ENCODE results near the gene SLC12A6.
"Not testable (repeated sequence)": the region's sequence is repeated elsewhere in the genome, so short reads cannot be mapped to it uniquely, and the experiment has no call there.

SLC12A6 gene

DNA sequence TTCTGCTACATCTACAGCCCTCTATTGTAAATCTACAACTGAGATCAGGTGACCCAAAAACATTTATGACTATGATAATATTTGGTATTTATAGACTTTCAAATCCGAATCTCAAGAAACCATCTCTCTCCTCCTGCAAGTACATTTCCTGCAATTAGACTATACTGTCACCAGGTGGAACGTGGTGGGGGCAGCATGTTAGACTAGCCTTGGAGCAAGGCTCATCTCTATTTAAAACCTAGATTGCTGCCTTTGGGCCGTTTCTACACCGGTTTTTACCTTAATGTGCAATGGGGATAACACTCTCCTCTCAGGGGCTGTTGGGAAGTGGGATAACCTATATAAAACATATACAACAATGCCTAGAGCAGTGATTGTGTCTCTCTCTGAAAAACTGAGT lies 123.9 kb downstream of the SLC12A6 start:
- no peak overlapping the region for H3K4me3 ChIP-seq (ENCODE audit: low read depth in 1 of 2, low read length in 1 of 2)
- H3K27ac ChIP-seq, result no peak overlapping the region
- H3K27me3 ChIP-seq, result peaks cover 14% of the 10 kb centered on the region
- H3K4me1 ChIP-seq (ENCODE audit: control insufficient read depth in 1 of 2, insufficient read depth in 1 of 2, low read depth in 1 of 2, low read length in 1 of 2), result peaks cover 6 to 8% of the 10 kb centered on the region in 2 experiments
- no peaks in the 10 kb centered on the region for H3K36me3 ChIP-seq
- TF ChIP-seq, protein P1, sequence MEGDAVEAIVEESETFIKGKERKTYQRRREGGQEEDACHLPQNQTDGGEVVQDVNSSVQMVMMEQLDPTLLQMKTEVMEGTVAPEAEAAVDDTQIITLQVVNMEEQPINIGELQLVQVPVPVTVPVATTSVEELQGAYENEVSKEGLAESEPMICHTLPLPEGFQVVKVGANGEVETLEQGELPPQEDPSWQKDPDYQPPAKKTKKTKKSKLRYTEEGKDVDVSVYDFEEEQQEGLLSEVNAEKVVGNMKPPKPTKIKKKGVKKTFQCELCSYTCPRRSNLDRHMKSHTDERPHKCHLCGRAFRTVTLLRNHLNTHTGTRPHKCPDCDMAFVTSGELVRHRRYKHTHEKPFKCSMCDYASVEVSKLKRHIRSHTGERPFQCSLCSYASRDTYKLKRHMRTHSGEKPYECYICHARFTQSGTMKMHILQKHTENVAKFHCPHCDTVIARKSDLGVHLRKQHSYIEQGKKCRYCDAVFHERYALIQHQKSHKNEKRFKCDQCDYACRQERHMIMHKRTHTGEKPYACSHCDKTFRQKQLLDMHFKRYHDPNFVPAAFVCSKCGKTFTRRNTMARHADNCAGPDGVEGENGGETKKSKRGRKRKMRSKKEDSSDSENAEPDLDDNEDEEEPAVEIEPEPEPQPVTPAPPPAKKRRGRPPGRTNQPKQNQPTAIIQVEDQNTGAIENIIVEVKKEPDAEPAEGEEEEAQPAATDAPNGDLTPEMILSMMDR (IDR thresholded peaks at IDR 0.05), result no peak
- H3K9me3 ChIP-seq, result no peaks in the 10 kb centered on the region

DNA sequence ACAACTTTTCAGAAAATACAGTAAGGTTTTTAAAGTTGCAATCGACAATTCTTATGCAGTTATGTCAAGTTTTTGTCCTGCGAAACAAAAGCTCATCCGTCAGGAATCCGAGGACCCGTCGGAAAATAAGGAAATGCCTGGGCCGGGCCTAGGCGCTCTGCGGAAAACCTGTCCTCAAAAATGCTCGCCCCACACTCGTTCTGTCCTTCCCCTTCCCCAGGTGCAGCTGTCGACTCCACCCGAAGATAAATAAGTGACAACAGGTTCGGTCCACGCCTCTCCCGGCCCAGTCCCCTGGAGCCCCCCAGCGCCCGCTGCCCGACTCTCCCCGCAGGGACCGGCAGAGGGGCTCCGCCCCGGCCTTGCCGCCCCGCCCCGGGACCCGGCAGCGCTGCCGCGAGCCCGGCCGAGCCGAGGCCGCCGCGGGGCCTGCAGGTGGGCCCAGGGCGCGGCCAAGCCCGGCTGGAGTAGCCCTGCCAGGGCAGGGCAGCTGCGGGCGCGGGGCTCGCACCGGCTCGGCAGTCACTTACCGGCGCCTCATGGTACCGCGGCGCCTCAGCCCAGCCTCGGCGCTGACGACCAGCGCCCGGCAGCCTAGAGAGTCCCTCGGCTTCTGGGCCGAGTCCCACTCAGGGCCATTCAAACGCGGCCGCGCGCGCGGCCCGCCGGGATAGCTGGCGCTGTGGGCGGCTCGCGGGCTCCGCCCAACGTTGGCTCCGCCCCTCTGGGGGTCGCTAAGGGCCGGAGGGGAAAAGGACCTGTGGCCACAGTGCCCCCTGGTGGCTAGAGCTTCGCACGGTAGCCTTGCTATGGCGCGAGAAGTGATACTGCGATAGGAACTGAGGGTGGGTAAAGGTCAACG lies 127.9 kb downstream of the SLC12A6 start, which contains the start of gene KATNBL1:
KATNBL1 (minus strand) TSS at position 676 of the 862 bp plus-strand sequence. CDS start 46,420 bp downstream, outside the sequence.
- TF ChIP-seq, protein P1 (IDR thresholded peaks at IDR 0.05), result peak; percentile 90
- Histone ChIP-seq H3K27ac (peak within 1 kb of the TSS; percentile 85), H3K27me3 (no peaks in the 10 kb centered on the region), H3K4me3 (ENCODE audit: low read depth in 1 of 2, low read length in 1 of 2) (peak within 1 kb of the TSS; percentile 77 to 84), H3K36me3 (no peaks in the 10 kb centered on the region), H3K9me3 (no peaks in the 10 kb centered on the region), H3K4me1 (ENCODE audit: control insufficient read depth in 1 of 2, insufficient read depth in 1 of 2, low read depth in 1 of 2, low read length in 1 of 2) (peaks cover 12 to 13% of the 10 kb centered on the region in 2 experiments)

DNA sequence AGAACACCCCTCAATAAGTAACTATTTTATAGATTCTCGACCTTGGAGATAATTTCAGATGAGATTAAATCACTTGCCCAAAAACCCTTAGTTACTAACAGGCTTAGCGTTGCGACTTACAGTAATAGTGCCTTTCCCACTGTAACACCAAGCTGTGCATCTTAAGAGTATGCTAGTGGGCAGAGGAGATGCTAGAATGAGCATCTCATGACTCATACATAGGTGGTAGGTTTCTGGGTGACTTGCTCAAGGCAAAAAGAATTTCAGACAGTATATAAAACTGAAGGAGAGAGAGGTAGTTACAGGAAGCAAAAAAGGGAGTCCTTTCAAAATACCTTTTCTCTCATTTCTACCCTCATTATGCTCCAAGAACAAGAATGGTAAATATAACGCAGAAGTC lies 131.6 kb downstream of the SLC12A6 start:
- no peaks in the 10 kb centered on the region for H3K27me3 ChIP-seq
- TF ChIP-seq, protein P1 (IDR thresholded peaks at IDR 0.05), result no peak
- peaks cover 12 to 13% of the 10 kb centered on the region in 2 experiments for H3K4me1 ChIP-seq (ENCODE audit: control insufficient read depth in 1 of 2, insufficient read depth in 1 of 2, low read depth in 1 of 2, low read length in 1 of 2)
- H3K27ac ChIP-seq, result no peak overlapping the region
- no peaks in the 10 kb centered on the region for H3K9me3 ChIP-seq
- H3K36me3 ChIP-seq, result no peaks in the 10 kb centered on the region
- no peak overlapping the region for H3K4me3 ChIP-seq (ENCODE audit: low read depth in 1 of 2, low read length in 1 of 2)

DNA sequence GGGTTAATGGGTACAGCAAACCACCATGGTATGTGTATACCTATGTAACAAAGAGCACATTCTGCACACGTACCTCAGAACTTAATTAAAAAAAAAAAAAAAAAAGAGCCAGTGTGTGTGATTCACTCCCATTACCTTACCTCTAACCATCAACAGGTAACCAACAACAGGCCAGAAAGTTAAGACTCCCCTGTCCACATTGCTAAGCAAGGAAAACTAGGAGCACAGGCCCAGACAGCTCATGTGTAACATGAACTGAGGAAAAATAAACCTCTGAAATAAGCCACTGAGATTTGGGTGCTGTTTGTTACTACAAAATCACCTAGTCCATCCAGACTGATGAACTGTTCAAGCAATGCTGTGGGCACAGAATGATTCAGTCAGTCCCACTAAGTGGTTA lies 133.6 kb downstream of the SLC12A6 start:
- peaks cover 6 to 10% of the 10 kb centered on the region in 2 experiments for H3K4me1 ChIP-seq (ENCODE audit: control insufficient read depth in 1 of 2, insufficient read depth in 1 of 2, low read depth in 1 of 2, low read length in 1 of 2)
- TF ChIP-seq, protein P1 (IDR thresholded peaks at IDR 0.05), result no peak
- no peaks in the 10 kb centered on the region for H3K9me3 ChIP-seq
- no peak overlapping the region for H3K27ac ChIP-seq
- no peak overlapping the region for H3K4me3 ChIP-seq (ENCODE audit: low read depth in 1 of 2, low read length in 1 of 2)
- H3K27me3 ChIP-seq, result no peaks in the 10 kb centered on the region
- H3K36me3 ChIP-seq, result no peaks in the 10 kb centered on the region

DNA sequence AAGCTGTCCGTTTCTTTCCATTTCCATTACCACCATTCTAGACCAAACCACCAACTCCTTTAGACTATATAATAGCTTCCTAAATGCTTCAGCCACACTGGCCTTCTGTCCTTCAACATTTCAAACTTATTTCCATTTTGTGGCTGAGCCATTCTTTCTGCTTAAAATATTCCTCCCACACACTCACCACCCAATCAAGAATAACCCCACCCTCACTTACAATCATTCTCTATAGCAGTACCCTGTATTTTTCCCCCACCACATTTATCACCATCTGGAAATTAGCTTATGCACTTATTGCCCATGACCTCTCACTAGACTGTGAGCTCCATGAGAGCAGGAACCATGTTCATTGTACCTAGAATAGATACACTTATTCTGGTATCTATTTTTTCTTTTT lies 134.3 kb downstream of the SLC12A6 start:
- Histone ChIP-seq H3K4me3 (ENCODE audit: low read depth in 1 of 2, low read length in 1 of 2) (no peak overlapping the region), H3K9me3 (no peaks in the 10 kb centered on the region), H3K27me3 (no peaks in the 10 kb centered on the region), H3K36me3 (no peaks in the 10 kb centered on the region), H3K27ac (no peak overlapping the region), H3K4me1 (ENCODE audit: control insufficient read depth in 1 of 2, insufficient read depth in 1 of 2, low read depth in 1 of 2, low read length in 1 of 2) (peaks cover 0 to 3% of the 10 kb centered on the region in 2 experiments)
- TF ChIP-seq, protein P1 (IDR thresholded peaks at IDR 0.05), result no peak

DNA sequence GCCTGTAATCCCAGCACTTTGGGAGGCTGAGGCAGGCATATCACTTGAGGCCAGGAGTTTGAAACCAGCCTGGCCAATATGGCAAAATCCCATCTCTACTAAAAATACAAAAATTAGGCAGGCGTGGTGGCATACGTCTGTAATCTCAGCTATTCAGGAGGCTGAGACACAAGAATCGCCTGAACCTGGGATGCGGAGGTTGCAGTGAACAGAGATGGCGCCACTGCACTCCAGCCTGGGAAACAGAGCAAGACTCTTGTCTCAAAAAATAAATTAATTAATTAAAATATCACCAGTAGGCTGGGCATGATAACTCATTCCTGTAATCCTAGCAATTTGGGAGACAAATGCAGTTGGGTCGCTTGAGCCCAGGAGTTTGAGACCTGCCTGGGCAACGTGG lies 144.3 kb downstream of the SLC12A6 start:
- not testable (repeated sequence) for H3K27me3 ChIP-seq; H3K36me3 ChIP-seq; H3K4me3 ChIP-seq (ENCODE audit: low read depth in 1 of 2, low read length in 1 of 2); H3K9me3 ChIP-seq; H3K4me1 ChIP-seq (ENCODE audit: control insufficient read depth in 1 of 2, insufficient read depth in 1 of 2, low read depth in 1 of 2, low read length in 1 of 2); H3K27ac ChIP-seq
